Transverse colon (tissue), 4 donors: Measurements from ENCODE around the gene ATP12A. TPM values are rescaled to one million over a fixed set of nuclear protein-coding genes. Genes with fewer than 3 reads are reported as not detected.

Experiments
- DNase-seq: peaks from one replicate; pipeline ENCODE4 v3.0.0-alpha.2; 2019
- H3K27ac ChIP-seq, 4 donors: fragments of 200-600 bp; sonication (generic); 2 replicates each; pipeline ENCODE4 v1.5.1; 2016 to 2018; ENCODE audit warnings: inconsistent platforms in 4 of 4
- H3K27me3 ChIP-seq: fragments of 200-600 bp; sonication (generic); 2 replicates; pipeline ENCODE4 v1.5.1; 2017; ENCODE audit warnings: inconsistent platforms
- H3K36me3 ChIP-seq, 4 donors: fragments of 200-600 bp; sonication (generic); 2 replicates each; pipeline ENCODE4 v1.5.1; 2017 to 2019; ENCODE audit warnings: inconsistent platforms in 4 of 4
- H3K4me1 ChIP-seq, 4 donors: fragments of 200-600 bp; sonication (generic); 2 replicates each; pipeline ENCODE4 v1.5.1; 2017 to 2020; ENCODE audit warnings: inconsistent platforms in 4 of 4
- H3K4me3 ChIP-seq, 4 donors: fragments of 200-600 bp; sonication (generic); 1 replicate in 1 of 4; 2 replicates in 3 of 4; pipeline versions ENCODE4 v1.5.1 to v1.6.1; 2017 to 2019; ENCODE audit warnings: inconsistent platforms in 4 of 4
- H3K9me3 ChIP-seq, 2 donors: fragments of 200-600 bp; sonication (generic); 2 replicates each; pipeline ENCODE4 v1.5.1; 2017 to 2019; ENCODE audit warnings: inconsistent platforms in 2 of 2
- EP300 ChIP-seq: sonication (generic); formaldehyde crosslinking; IDR thresholded peaks from one replicate; pipeline ENCODE4 v1.6.1; 2017; ENCODE audit warnings: antibody characterized with exemption, low read depth
- POLR2A ChIP-seq: fragments of 450-650 bp; IDR thresholded peaks from one replicate; pipeline ENCODE4 v1.6.1; 2016; ENCODE audit warnings: antibody characterized with exemption, mild to moderate bottlenecking, moderate library complexity
- POLR2AphosphoS5 ChIP-seq, 3 donors: sonication (generic); formaldehyde crosslinking; IDR thresholded peaks; one replicate each; pipeline ENCODE4 v1.6.1; 2016; ENCODE audit warnings: antibody characterized with exemption in 3 of 3
- WGBS, 2 donors: methylation state at CpG; one replicate each; pipeline ENCODE4 v1.1.5; 2018; ENCODE audit warnings: low coverage in 1 of 2; 5-methylcytosine and 5-hydroxymethylcytosine counted together
- in situ Hi-C, 4 donors: fragments of 200-750 bp; cut with MboI; loops; one replicate each; pipeline versions ENCODE4 v1.15.0 to v1.15.1; 2017; ENCODE audit warnings: low sequenced_read_pairs in 3 of 4, low pct_ligation_motif_present in 1 of 4, low pct_unique_long_range_greater_than_20kb in 1 of 4
- intact Hi-C: fragments of 100-400 bp; cut with DNase I; formaldehyde crosslinking; loops from one replicate; pipeline ENCODE4 v1.15.1; 2023; ENCODE audit warnings: low total_unique reads
- total RNA-seq, 4 donors: library from RNA; depleted of rRNA; stranded (reverse); fragments of >200 nt; gene quantifications; one replicate each; pipeline ENCODE4 v1.1.0, GENCODE V29; 2016
- TF ChIP-seq, protein P1 (sequence below), 5 experiments: fragments of 200-600 bp in 3 of 5; fragments of 450-650 bp in 2 of 5; sonication (generic) in 3 of 5; IDR thresholded peaks; 1 replicate in 2 of 5; 2 replicates in 3 of 5; pipeline ENCODE4 v1.5.1; 2016 to 2017; ENCODE audit warnings: antibody characterized with exemption in 5 of 5, inconsistent platforms in 3 of 5, mild to moderate bottlenecking in 2 of 5, moderate library complexity in 1 of 5

Gene ATP12A
- total RNA-seq, 4 donors from 2014 or later: 0.14 TPM; not detected in 3

DNA sequence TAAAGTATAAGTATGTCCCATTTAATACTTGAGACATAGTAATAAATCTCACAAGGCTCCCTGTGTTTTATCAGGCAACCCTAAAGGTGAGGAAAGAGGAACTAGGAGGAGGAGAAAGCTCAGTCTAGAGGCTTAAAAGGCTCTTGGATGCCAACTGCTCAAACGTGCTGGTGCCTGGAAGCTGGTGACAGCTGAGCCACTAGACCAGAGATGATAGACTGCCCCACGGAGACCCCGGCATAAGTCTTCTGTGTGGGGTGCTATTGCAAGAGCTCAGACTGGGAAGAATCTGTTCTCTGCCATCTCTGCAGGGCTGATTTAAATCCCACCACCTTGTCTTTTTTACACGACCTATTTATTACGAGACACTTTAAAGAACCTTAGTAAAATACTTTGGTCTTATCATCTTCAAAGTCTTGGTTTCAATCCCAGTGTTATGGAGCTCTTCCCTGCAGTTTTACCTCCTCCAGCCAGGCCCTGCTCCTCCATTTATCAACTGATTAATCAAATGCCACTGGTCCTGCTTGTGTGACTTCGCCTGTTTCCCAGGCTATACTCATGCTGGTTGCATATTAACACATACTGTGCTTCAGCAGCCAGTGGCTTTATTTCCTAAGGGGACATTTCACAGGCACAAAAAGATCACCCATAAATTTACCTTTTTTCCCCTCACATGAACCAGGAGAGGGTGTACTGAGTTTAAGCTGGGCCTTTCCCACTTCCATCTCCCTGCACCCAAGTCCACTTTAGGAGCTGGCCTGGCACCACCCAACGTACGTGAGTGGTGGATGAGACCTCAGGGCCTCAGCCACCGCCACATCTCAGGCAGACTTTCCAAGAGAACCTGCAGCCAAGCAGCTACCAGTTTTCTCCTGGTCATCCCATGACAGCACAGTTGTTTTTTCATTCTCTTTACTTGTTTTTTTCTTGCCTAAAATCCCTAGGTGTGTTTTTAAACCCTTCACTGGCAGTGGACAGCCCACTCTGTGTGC, 7.8 kb upstream of the ATP12A start:
- DNase-seq: no peak
- Histone ChIP-seq H3K4me1 (peaks cover 5 to 36% (median 19%) of the 10 kb centered on the region in 4 donors), H3K9me3 (no peaks in the 10 kb centered on the region), H3K27ac (peak overlapping the region; percentile 71 to 79 (median 76)), H3K27me3 (peaks cover 7% of the 10 kb centered on the region), H3K36me3 (no peaks in the 10 kb centered on the region), H3K4me3 (no peak overlapping the region)
- in situ Hi-C loops (loop anchor here in 1 of 4 donors (10.0 kb wide), 1 partner anchor 48 kb away; no protein-coding TSS in a partner anchor), intact Hi-C loops (no loop called here)
- no peak for TF ChIP-seq POLR2A
- TF ChIP-seq EP300: no peak
- no peak for TF ChIP-seq POLR2AphosphoS5 (IDR thresholded peaks at IDR 0.05)
- TF ChIP-seq, protein P1, sequence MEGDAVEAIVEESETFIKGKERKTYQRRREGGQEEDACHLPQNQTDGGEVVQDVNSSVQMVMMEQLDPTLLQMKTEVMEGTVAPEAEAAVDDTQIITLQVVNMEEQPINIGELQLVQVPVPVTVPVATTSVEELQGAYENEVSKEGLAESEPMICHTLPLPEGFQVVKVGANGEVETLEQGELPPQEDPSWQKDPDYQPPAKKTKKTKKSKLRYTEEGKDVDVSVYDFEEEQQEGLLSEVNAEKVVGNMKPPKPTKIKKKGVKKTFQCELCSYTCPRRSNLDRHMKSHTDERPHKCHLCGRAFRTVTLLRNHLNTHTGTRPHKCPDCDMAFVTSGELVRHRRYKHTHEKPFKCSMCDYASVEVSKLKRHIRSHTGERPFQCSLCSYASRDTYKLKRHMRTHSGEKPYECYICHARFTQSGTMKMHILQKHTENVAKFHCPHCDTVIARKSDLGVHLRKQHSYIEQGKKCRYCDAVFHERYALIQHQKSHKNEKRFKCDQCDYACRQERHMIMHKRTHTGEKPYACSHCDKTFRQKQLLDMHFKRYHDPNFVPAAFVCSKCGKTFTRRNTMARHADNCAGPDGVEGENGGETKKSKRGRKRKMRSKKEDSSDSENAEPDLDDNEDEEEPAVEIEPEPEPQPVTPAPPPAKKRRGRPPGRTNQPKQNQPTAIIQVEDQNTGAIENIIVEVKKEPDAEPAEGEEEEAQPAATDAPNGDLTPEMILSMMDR (IDR thresholded peaks at IDR 0.05): no peak
- WGBS, 2 donors: 85% methylated on average over 7 to 9 of the region's 9 CpGs

DNA sequence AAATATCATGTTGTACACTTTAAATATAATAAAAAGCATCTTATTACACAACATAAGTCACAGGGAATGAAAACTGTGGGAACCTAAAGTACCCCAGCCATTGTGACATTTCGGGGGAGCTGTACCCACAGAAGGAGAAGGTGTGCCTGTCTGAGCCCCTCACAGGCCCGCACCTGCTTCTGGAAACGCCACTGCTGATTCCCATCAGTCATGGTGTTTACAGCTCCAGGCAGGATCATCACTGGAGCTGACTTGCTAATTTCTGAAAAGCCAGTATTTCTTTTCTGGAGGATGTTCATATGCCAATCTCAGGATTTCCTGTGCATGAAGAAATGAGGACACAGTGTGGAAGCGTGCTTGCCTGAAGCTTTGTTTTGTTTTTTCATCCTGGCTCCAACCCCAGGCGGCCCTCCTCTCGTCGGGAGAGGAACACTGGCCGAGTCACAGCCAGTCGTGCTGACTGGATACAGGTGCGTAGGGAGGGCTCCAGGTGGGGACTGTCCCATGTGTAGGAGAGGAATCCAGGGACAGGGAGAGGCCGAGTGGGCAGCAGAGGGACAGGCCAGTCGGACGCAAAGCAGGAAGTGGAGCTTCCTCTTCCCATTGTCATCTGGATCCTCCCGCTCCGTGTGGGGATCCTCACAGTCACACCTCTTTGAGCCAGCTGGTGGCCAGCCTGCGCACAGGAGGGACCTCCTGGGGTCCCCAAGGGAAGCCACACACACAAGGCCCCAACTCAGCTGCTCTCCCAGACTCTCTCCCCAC, 4.2 kb upstream of the ATP12A start:
- H3K4me3 ChIP-seq: no peak overlapping the region
- no peaks in the 10 kb centered on the region for H3K9me3 ChIP-seq
- H3K36me3 ChIP-seq: no peaks in the 10 kb centered on the region
- in situ Hi-C loops: loop anchor here in 2 of 4 donors (5.0 to 25.0 kb wide), 3 partner anchors 51 to 311 kb away; no protein-coding TSS in a partner anchor
- no peak for TF ChIP-seq POLR2A
- TF ChIP-seq EP300: no peak
- no peak for TF ChIP-seq POLR2AphosphoS5 (IDR thresholded peaks at IDR 0.05)
- TF ChIP-seq, protein P1 (IDR thresholded peaks at IDR 0.05): no peak
- intact Hi-C loops: no loop called here
- peaks cover 43% of the 10 kb centered on the region for H3K27me3 ChIP-seq
- peaks cover 2 to 24% (median 14%) of the 10 kb centered on the region in 4 donors for H3K4me1 ChIP-seq
- H3K27ac ChIP-seq: no peak overlapping the region
- no peak for DNase-seq
- 87 to 90% methylated on average over 2 to 16 of the region's 16 CpGs for WGBS, 2 donors

DNA sequence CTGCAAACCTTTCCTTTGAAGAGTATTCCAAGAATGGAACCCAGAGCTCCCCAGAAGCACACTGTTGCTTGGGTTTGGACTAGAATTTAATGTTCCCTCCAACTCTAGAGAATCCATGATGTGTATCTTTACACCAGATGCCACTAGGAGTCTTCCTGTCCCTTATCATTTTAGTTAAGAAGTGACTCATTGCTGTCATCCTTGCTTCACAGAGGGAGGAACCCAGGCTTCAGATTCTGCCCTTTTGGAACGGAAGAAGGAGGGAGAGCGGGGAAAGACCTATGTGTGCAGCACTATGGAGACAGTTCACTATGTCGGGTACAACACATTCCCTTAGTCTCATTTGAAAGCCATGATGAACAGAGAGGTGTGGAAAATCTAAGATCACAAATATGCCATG, 2.1 kb upstream of the ATP12A start:
- Histone ChIP-seq H3K4me1 (peaks cover 0 to 12% (median 11%) of the 10 kb centered on the region in 4 donors), H3K27me3 (peaks cover 48% of the 10 kb centered on the region)
- intact Hi-C loops: no loop called here

More for the DNA sequence above, 2.1 kb upstream of the ATP12A start:
- H3K9me3 ChIP-seq: no peaks in the 10 kb centered on the region
- H3K4me3 ChIP-seq: no peak overlapping the region
- in situ Hi-C loops: loop anchor here in 2 of 4 donors (5.0 to 25.0 kb wide), 3 partner anchors 53 to 309 kb away; no protein-coding TSS in a partner anchor
- H3K27ac ChIP-seq: no peak overlapping the region
- WGBS, 2 donors: 77 to 78% methylated on average over 3 of the region's 3 CpGs
- TF ChIP-seq POLR2A (no peak), EP300 (no peak), POLR2AphosphoS5 (IDR thresholded peaks at IDR 0.05) (no peak)
- TF ChIP-seq, protein P1 (IDR thresholded peaks at IDR 0.05): no peak
- no peak for DNase-seq
- H3K36me3 ChIP-seq: no peaks in the 10 kb centered on the region
